ENCODE data around the gene CFAP73. TPM values are rescaled to one million over a fixed set of nuclear protein-coding genes. Genes with fewer than 3 reads are reported as not detected.

CFAP73 gene
- total and polyA plus RNA-seq, 10 of the 15 experiments (the other 5 are each of a cell fraction or from before 2014, with no cell fraction given) = 0.18 TPM; not detected in 9

DNA sequence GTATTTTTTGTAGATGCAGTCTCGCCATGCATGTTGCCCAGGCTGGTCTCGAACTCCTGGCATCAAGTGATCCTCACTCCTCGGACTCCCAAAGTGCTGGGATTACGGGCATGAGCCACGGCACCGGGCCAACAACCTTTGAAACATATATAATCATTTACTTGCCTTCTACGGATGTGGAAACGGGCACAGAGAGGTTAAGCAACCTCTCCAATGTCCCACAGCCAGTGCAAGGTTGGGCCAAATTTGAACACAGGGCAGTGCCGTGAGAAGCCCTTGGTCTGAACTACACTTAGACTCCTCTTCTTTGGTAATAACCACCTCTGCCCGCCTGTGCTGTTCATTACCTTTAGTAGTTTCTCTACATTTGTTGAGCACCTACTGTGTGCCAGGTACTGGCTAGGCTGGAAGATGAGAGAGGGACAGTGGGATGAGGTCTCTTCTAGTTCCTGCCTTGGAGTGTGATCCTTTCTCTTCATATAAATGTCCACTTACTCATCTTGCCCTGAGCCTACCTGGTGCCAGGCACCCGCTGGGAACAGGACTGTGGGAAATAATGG lies 33.6 kb downstream of the CFAP73 start:
- H3K4me3 ChIP-seq = 0 out of 2 replicates have a peak overlapping the region, but pooled peaks have one; percentile 86
- no peak overlapping the region for H3K27ac ChIP-seq (ENCODE audit: control insufficient read depth, insufficient read depth)
- H3K27me3 ChIP-seq (replicated peaks in 1 of 2; ENCODE audit: control insufficient read depth in 2 of 2, insufficient read depth in 2 of 2, low read length in 1 of 2) = no peaks in the 10 kb centered on the region
- no peak overlapping the region for H2AFZ ChIP-seq (ENCODE audit: control insufficient read depth, low read depth, low read length)
- ChIA-PET RAD21 (ENCODE audit: unreplicated experiment) (interaction anchor here (1.0 to 2.2 kb wide), 2 partner anchors 47 to 135 kb away, joined by 4 to 8 read pairs; no protein-coding TSS in a partner anchor), POLR2A (interaction anchor here (0.6 to 1.0 kb wide), 2 partner anchors 9 to 20 kb away, joined by 3 read pairs; no protein-coding TSS in a partner anchor), CTCF (interaction anchor here (0.9 to 3.6 kb wide), 5 partner anchors 10 to 141 kb away, joined by 3 to 29 read pairs (median 5); no protein-coding TSS in a partner anchor), SMC1A (ENCODE audit: uncharacterized antibody, unreplicated experiment) (interaction anchor here (0.6 to 2.7 kb wide), 4 partner anchors 10 to 1422 kb away, joined by 3 to 9 read pairs (median 4); no protein-coding TSS in a partner anchor)
- DNase-seq (ENCODE audit: low read depth, low spot score) (no peak), FAIRE-seq (no peak), ATAC-seq (no peak)
- H3K36me3 ChIP-seq (ENCODE audit: control insufficient read depth in 2 of 2, insufficient read depth in 2 of 2, low read length in 1 of 2) = peaks cover 21 to 22% of the 10 kb centered on the region in 2 experiments
- peaks cover 50% of the 10 kb centered on the region for H3K79me2 ChIP-seq (ENCODE audit: control insufficient read depth, insufficient read depth, low read length)
- H3K4me1 ChIP-seq (ENCODE audit: control insufficient read depth, insufficient read depth, low read length) = peaks cover 9% of the 10 kb centered on the region
- no peaks in the 10 kb centered on the region for H3K9me3 ChIP-seq (replicated peaks; ENCODE audit: control insufficient read depth, insufficient read depth, low read length)
- H3K9ac ChIP-seq (ENCODE audit: control insufficient read depth, insufficient read depth, low read length) = no peak overlapping the region
- H4K20me1 ChIP-seq (ENCODE audit: control insufficient read depth, insufficient read depth) = no peaks in the 10 kb centered on the region; the same call in 1 of the 2 replicates
- 91% methylated on average over 11 of the region's 11 CpGs for WGBS (ENCODE audit: insufficient coverage, insufficient replicate concordance, low lambda C conversion rate, missing lambda C conversion rate)
- intact Hi-C loops (cut with micrococcal nuclease; ENCODE audit: unreplicated experiment) = no loop called here
- BruUV-seq (replicated peaks) = no TSS peak
- TF ChIP-seq KLF5 (IDR thresholded peaks at IDR 0.05; ENCODE audit: partially characterized antibody) (no peak), NFYB (IDR thresholded peaks at IDR 0.05; ENCODE audit: insufficient read depth, low read depth, low read length) (no peak), DPF2 (IDR thresholded peaks at IDR 0.05) (0 out of 2 replicates have a peak, but pooled peaks have one; percentile 25), GABPA (IDR thresholded peaks at IDR 0.05; ENCODE audit: low read depth) (no peak), YY1 (IDR thresholded peaks at IDR 0.05; ENCODE audit: low read depth, low read length) (no peak)
- in situ Hi-C loops (cut with MboI) = no loop called here
- H3K4me2 ChIP-seq (ENCODE audit: control insufficient read depth, insufficient read depth) = peak overlapping the region; percentile 93
